ENCODE data around the gene GPR50. TPM values are rescaled to one million over a fixed set of nuclear protein-coding genes. Genes with fewer than 3 reads are reported as not detected.

The GPR50 gene
- not detected in 2 replicates for total RNA-seq

DNA sequence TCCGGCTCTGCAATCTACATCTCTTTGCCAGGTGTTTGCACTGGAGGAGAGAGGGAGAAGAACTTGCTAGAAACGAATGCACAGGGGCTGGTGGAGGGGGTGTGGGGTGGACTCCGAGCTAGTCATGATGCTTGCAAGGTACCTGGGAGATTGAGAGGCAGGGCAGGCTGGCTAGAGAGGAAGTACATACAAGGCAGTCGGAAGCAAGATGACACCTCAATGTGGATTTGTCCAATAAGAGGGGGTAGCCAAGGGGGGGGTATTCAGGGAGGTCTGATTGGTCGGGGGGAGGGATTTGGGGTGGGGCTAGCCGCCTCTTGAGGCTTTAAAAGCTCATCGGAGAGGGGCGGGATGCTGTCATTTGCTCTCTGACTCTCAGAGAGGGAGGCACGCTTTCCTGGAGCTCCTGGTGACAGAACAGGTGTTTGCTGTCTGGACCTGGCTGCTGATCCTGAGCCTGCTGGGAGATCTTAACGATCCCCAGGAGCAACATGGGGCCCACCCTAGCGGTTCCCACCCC lies at the start of gene GPR50:
TSS of gene GPR50 (plus strand) at position 354 of the 520 bp plus-strand sequence. CDS start at position 492, 138 bp downstream.

Other genes with a start within 250 kb of the GPR50 start
- gene HMGB3, start 193.2 kb upstream of the GPR50 start, total RNA-seq, result 14.7 and 25.6 TPM in 2 replicates
- gene VMA21, start 220.6 kb downstream of the GPR50 start, total RNA-seq, result 33.3 and 34.1 TPM in 2 replicates

All from mesangial cell (primary cell).